SU-DHL-6 (cell line): ENCODE measurements around the gene CRYZL1.
"Not testable (repeated sequence)": the region's sequence is repeated elsewhere in the genome, so short reads cannot be mapped to it uniquely, and the experiment has no call there.

Source experiments
- H2AFZ ChIP-seq: fragments of 200-600 bp; sonication (generic); 2 replicates; pipeline ENCODE4 v1.6.1; 2014; ENCODE audit warnings: low read depth, mild to moderate bottlenecking, moderate library complexity, mixed read lengths, antibody characterized with exemption, low read length; ENCODE audit not compliant: severe bottlenecking
- H3F3A ChIP-seq: fragments of 200-600 bp; shearing (Covaris generic); 2 replicates; pipeline ENCODE4 v1.6.0; 2016; ENCODE audit warnings: antibody characterized with exemption, mild to moderate bottlenecking; ENCODE audit not compliant: insufficient read depth
- H3K27ac ChIP-seq: fragments of 200-600 bp; sonication (generic); 2 replicates; pipeline ENCODE4 v1.5.1; 2016; ENCODE audit warnings: low read depth, mild to moderate bottlenecking, low read length, moderate library complexity, mixed read lengths
- H3K27me3 ChIP-seq: fragments of 200-600 bp; sonication (generic), shearing (Covaris generic); 2 replicates; pipeline ENCODE4 v1.6.0; 2014; ENCODE audit warnings: mild to moderate bottlenecking, low read length
- H3K36me3 ChIP-seq: fragments of 200-600 bp; sonication (generic); 2 replicates; pipeline ENCODE4 v1.6.1; 2014; ENCODE audit warnings: mild to moderate bottlenecking, low read length, mixed read lengths
- H3K4me2 ChIP-seq: fragments of 300-600, 200-600 bp; shearing (Covaris generic), sonication (generic); 2 replicates; pipeline ENCODE4 v1.6.0; 2014; ENCODE audit warnings: low read length, low read depth, mild to moderate bottlenecking; ENCODE audit not compliant: poor library complexity, severe bottlenecking
- H3K4me3 ChIP-seq: fragments of 200-600 bp; sonication (generic); 2 replicates; pipeline ENCODE4 v1.5.1; 2014; ENCODE audit warnings: antibody characterized with exemption, low read length, mild to moderate bottlenecking, mixed read lengths; ENCODE audit not compliant: insufficient read depth, poor library complexity, severe bottlenecking
- H3K79me2 ChIP-seq: fragments of 200-600 bp; sonication (generic); 2 replicates; pipeline ENCODE4 v1.6.1; 2014; ENCODE audit warnings: mild to moderate bottlenecking, low read length, moderate library complexity; ENCODE audit not compliant: insufficient read depth
- H3K9ac ChIP-seq: fragments of 200-600 bp; sonication (generic); 2 replicates; pipeline ENCODE4 v1.7.0; 2014; ENCODE audit warnings: mild to moderate bottlenecking, low read length
- H3K9me2 ChIP-seq: fragments of 200-600 bp; sonication (generic); replicated peaks from 2 replicates; pipeline ENCODE4 v1.6.1; 2014; ENCODE audit warnings: low read length; ENCODE audit not compliant: insufficient read depth
- H3K9me3 ChIP-seq: fragments of 200-600 bp; sonication (generic); 2 replicates; pipeline ENCODE4 v1.6.1; 2014; ENCODE audit warnings: low read length, mixed read lengths; ENCODE audit not compliant: insufficient read depth
- H4K20me1 ChIP-seq: fragments of 200-600 bp; sonication (generic); 2 replicates; pipeline ENCODE4 v1.6.1; 2014; ENCODE audit warnings: low read depth, mild to moderate bottlenecking, antibody characterized with exemption, low read length, moderate library complexity, mixed read lengths
- CTCF ChIP-seq: fragments of 200-600 bp; sonication (generic); IDR thresholded peaks from one replicate; pipeline ENCODE4 v1.5.1; 2017; ENCODE audit warnings: antibody characterized with exemption, mild to moderate bottlenecking, low read length, moderate library complexity; ENCODE audit not compliant: insufficient read depth, poor library complexity, severe bottlenecking
- EZH2phosphoT487 ChIP-seq: fragments of 200-600 bp; sonication (generic), shearing (Covaris generic); conservative IDR thresholded peaks from 2 replicates; pipeline ENCODE4 v1.6.1; 2018; ENCODE audit warnings: mild to moderate bottlenecking, antibody characterized with exemption, low read length, moderate library complexity, mixed read lengths

The CRYZL1 gene

GRCh38 chr21:33642027-33642895, 720 bp upstream of the CRYZL1 start, which contains the start of gene ITSN1:
Gene ITSN1, plus strand, starts transcription at chr21:33642501. Its CDS starts 76,328 bp downstream, at chr21:33718829.
- no peaks in the 10 kb centered on the region for H3K36me3 ChIP-seq
- H2AFZ ChIP-seq: peak within 1 kb of the TSS; percentile 89
- H3K9me2 ChIP-seq: no peaks in the 10 kb centered on the region
- no peaks in the 10 kb centered on the region for H3K27me3 ChIP-seq
- H3K4me2 ChIP-seq: peak within 1 kb of the TSS; percentile 68
- TF ChIP-seq EZH2phosphoT487 (no peak), CTCF (no peak)
- H3K27ac ChIP-seq: peak within 1 kb of the TSS; percentile 71
- H3K9ac ChIP-seq: peak within 1 kb of the TSS; percentile 63
- no peaks in the 10 kb centered on the region for H4K20me1 ChIP-seq
- H3F3A ChIP-seq: 0 out of 2 replicates have a peak, but pooled peaks cover 5% of the 10 kb centered on the region
- no peaks in the 10 kb centered on the region for H3K9me3 ChIP-seq
- H3K79me2 ChIP-seq: peaks cover 5% of the 10 kb centered on the region; the same call in 1 of the 2 replicates
- H3K4me3 ChIP-seq: peak within 1 kb of the TSS; percentile 64

DNA sequence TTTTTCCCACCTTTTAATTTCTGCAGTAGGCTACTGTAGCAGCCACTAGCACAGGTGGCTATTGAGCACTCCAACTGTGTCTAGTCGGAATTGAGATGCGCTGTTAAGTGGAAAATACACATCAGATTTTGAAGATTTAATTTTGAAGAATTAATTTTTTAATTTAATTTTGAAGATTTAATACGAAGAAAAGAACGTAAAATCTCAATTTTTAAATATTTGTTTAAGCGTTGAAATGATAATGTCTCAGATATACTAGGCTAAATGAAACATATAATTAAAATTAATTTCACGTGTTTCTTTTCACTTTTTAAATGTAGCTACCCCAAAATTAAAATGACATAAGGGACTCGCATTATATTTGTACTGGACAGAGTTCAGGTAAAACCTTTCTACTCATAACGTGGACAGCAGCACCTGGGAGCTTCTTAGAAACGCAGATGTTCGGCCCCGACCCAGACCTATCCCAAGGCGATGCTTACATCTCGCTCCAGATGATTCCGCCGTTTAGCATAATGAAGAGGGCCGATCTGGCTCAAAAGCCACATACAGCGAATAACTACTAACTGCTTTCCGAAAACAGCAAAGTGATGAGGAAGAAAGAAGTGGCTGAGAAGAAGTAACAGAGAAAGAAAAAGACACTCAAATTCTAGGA, 717 bp downstream of the CRYZL1 start:
- peak overlapping the region; percentile 68 for H3K4me2 ChIP-seq
- H4K20me1 ChIP-seq: no peaks in the 10 kb centered on the region
- peak overlapping the region; percentile 64 for H3K4me3 ChIP-seq
- H3F3A ChIP-seq: 0 out of 2 replicates have a peak, but pooled peaks cover 5% of the 10 kb centered on the region
- no peak overlapping the region for H3K27ac ChIP-seq
- H3K9ac ChIP-seq: peak overlapping the region; percentile 63
- H3K9me3 ChIP-seq: no peaks in the 10 kb centered on the region
- no peaks in the 10 kb centered on the region for H3K36me3 ChIP-seq
- peak overlapping the region; percentile 61 for H2AFZ ChIP-seq
- no peaks in the 10 kb centered on the region for H3K9me2 ChIP-seq
- no peak for TF ChIP-seq CTCF
- TF ChIP-seq EZH2phosphoT487: no peak
- H3K27me3 ChIP-seq: no peaks in the 10 kb centered on the region
- H3K79me2 ChIP-seq: peaks cover 5% of the 10 kb centered on the region; the same call in 1 of the 2 replicates

- no peak overlapping the region for H3K9ac ChIP-seq
- H3F3A ChIP-seq: no peaks in the 10 kb centered on the region
- no peaks in the 10 kb centered on the region for H3K9me3 ChIP-seq
- H3K4me3 ChIP-seq: no peak overlapping the region
- H3K4me2 ChIP-seq: no peak overlapping the region
- TF ChIP-seq EZH2phosphoT487 (no peak), CTCF (no peak)
- H4K20me1 ChIP-seq: no peaks in the 10 kb centered on the region
- H3K27ac ChIP-seq: no peak overlapping the region
- peaks cover 6% of the 10 kb centered on the region; the same call in 1 of the 2 replicates for H3K36me3 ChIP-seq
- no peak overlapping the region for H2AFZ ChIP-seq
- H3K79me2 ChIP-seq: no peaks in the 10 kb centered on the region
- no peaks in the 10 kb centered on the region for H3K9me2 ChIP-seq
- no peaks in the 10 kb centered on the region for H3K27me3 ChIP-seq
Measured at GRCh38 chr21:33634254-33634653, 7.3 kb downstream of the CRYZL1 start.

- H3K27me3 ChIP-seq, H3F3A ChIP-seq, H3K27ac ChIP-seq, H3K36me3 ChIP-seq, H3K4me3 ChIP-seq, H3K9ac ChIP-seq, H3K9me3 ChIP-seq, H3K79me2 ChIP-seq, H3K9me2 ChIP-seq, H3K4me2 ChIP-seq, H2AFZ ChIP-seq, H4K20me1 ChIP-seq: not testable (repeated sequence)
Measured at GRCh38 chr21:33626151-33626550, 15.4 kb downstream of the CRYZL1 start.
